Tibial nerve (tissue), 4 donors: ENCODE measurements around the gene TCF12. TPM values are rescaled to one million over a fixed set of nuclear protein-coding genes. Genes with fewer than 3 reads are reported as not detected.

Experiments used
- DNase-seq, 2 donors: peaks; one replicate each; pipeline ENCODE4 v3.0.0-alpha.2; 2019; ENCODE audit warnings: low spot score in 2 of 2
- H3K27ac ChIP-seq, 4 donors: fragments of 200-600 bp; sonication (generic) in 3 of 4; one replicate each; pipeline ENCODE4 v1.5.1; 2017 to 2019; ENCODE audit warnings: mild to moderate bottlenecking in 1 of 4
- H3K27me3 ChIP-seq, 2 donors: fragments of 200-600 bp; sonication (generic) in 1 of 2; one replicate each; pipeline versions ENCODE4 v1.5.1 to v1.6.0; 2017 to 2019
- H3K36me3 ChIP-seq, 3 donors: fragments of 200-600 bp; sonication (generic); one replicate each; pipeline ENCODE4 v1.5.1; 2018 to 2019
- H3K4me1 ChIP-seq, 4 donors: fragments of 200-600 bp; sonication (generic) in 3 of 4; one replicate each; pipeline ENCODE4 v1.5.1; 2017 to 2019
- H3K4me3 ChIP-seq, 4 donors: fragments of 200-600 bp; sonication (generic) in 3 of 4; one replicate each; pipeline ENCODE4 v1.5.1; 2017 to 2019; ENCODE audit warnings: mild to moderate bottlenecking in 1 of 4, moderate library complexity in 1 of 4
- H3K9me3 ChIP-seq, 4 donors: fragments of 200-600 bp; sonication (generic) in 3 of 4; one replicate each; pipeline ENCODE4 v1.5.1; 2017 to 2019
- EP300 ChIP-seq, 2 donors: sonication (generic); formaldehyde crosslinking; IDR thresholded peaks; one replicate each; pipeline ENCODE4 v1.6.1; 2017; ENCODE audit warnings: antibody characterized with exemption in 2 of 2, mild to moderate bottlenecking in 1 of 2
- POLR2A ChIP-seq, 2 donors: fragments of 450-650 bp; IDR thresholded peaks; one replicate each; pipeline ENCODE4 v1.6.1; 2017; ENCODE audit warnings: antibody characterized with exemption in 2 of 2, mild to moderate bottlenecking in 2 of 2, moderate library complexity in 2 of 2
- WGBS, 2 donors: methylation state at CpG; one replicate each; pipeline ENCODE4 v1.1.5; 2018; 5-methylcytosine and 5-hydroxymethylcytosine counted together
- total RNA-seq, 4 donors: library from RNA; depleted of rRNA; stranded (reverse); fragments of >200 nt; gene quantifications; one replicate each; pipeline ENCODE4 v1.1.0, GENCODE V29; 2016
- TF ChIP-seq, protein P1 (sequence below), 5 experiments: fragments of 200-600 bp in 3 of 5; fragments of 450-650 bp in 2 of 5; sonication (generic) in 3 of 5; IDR thresholded peaks; one replicate each; pipeline ENCODE4 v1.5.1; 2016 to 2019; ENCODE audit warnings: antibody characterized with exemption in 5 of 5, mild to moderate bottlenecking in 3 of 5, moderate library complexity in 2 of 5

The TCF12 gene
- total RNA-seq, 4 donors from 2014 or later, result 117 to 181 (median 174) TPM

DNA sequence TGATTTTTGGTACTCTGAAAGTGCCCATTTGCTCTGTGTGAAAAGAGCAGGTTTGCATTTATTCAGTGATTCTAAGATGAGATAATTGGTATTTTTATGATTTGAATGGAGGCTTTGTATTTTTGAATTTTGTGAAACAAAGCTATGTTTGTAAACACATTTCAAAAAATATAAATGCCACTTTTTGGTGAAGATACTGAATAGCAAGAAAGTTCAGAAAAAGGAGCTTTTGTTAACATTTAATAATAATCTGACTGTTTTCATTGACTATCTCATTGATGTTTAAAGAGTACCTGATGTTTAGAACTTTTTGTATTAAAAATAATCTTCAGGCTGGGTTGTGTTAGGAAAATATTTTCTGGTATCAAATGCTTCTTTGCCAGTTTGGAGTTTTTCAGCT, 23.7 kb downstream of the TCF12 start:
- peaks cover 0 to 15% (median 0%) of the 10 kb centered on the region in 3 donors for H3K36me3 ChIP-seq
- H3K27me3 ChIP-seq, result no peaks in the 10 kb centered on the region
- TF ChIP-seq EP300 (IDR thresholded peaks at IDR 0.05) (no peak), POLR2A (IDR thresholded peaks at IDR 0.05) (no peak)
- TF ChIP-seq, protein P1, sequence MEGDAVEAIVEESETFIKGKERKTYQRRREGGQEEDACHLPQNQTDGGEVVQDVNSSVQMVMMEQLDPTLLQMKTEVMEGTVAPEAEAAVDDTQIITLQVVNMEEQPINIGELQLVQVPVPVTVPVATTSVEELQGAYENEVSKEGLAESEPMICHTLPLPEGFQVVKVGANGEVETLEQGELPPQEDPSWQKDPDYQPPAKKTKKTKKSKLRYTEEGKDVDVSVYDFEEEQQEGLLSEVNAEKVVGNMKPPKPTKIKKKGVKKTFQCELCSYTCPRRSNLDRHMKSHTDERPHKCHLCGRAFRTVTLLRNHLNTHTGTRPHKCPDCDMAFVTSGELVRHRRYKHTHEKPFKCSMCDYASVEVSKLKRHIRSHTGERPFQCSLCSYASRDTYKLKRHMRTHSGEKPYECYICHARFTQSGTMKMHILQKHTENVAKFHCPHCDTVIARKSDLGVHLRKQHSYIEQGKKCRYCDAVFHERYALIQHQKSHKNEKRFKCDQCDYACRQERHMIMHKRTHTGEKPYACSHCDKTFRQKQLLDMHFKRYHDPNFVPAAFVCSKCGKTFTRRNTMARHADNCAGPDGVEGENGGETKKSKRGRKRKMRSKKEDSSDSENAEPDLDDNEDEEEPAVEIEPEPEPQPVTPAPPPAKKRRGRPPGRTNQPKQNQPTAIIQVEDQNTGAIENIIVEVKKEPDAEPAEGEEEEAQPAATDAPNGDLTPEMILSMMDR (IDR thresholded peaks at IDR 0.05), result no peak
- no peak overlapping the region for H3K27ac ChIP-seq
- H3K4me1 ChIP-seq, result peaks cover 0 to 34% (median 6%) of the 10 kb centered on the region in 4 donors
- H3K9me3 ChIP-seq, result peaks cover 0 to 13% (median 4%) of the 10 kb centered on the region in 4 donors
- no peak for DNase-seq
- no peak overlapping the region for H3K4me3 ChIP-seq

DNA sequence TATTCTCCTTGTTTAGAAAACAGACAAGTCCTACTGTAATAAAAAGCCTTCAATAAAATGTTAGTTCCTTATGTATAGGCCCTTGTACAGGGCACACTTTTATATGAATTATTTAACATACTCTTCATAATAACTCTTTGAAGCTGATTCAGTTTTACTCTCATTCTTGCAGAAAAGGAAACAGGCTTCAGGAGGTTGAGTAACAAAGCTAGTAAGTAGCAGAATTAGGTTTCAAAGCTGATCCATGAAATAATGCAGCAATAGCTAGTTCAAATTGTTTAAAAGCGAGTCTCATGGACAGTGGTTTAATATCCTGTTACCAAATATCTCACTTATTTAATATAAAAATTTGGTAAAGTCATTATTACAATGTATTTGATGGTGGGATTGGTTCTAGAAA, 25.0 kb downstream of the TCF12 start:
- Histone ChIP-seq H3K4me1 (peaks cover 0 to 37% (median 6%) of the 10 kb centered on the region in 4 donors), H3K9me3 (peaks cover 0 to 13% (median 4%) of the 10 kb centered on the region in 4 donors), H3K27ac (no peak overlapping the region), H3K4me3 (no peak overlapping the region), H3K36me3 (peaks cover 0 to 15% (median 0%) of the 10 kb centered on the region in 3 donors), H3K27me3 (no peaks in the 10 kb centered on the region)
- DNase-seq, result no peak
- TF ChIP-seq EP300 (IDR thresholded peaks at IDR 0.05) (no peak), POLR2A (IDR thresholded peaks at IDR 0.05) (no peak)
- TF ChIP-seq, protein P1 (IDR thresholded peaks at IDR 0.05), result no peak
- 95 to 96% methylated on average over 1 of the region's 1 CpG for WGBS, 2 donors

GRCh38 chr15:56944485-56944884, 26.0 kb downstream of the TCF12 start:
- H3K4me1 ChIP-seq, result peaks cover 0 to 42% (median 9%) of the 10 kb centered on the region in 4 donors
- 91 to 96% methylated on average over 1 of the region's 1 CpG for WGBS, 2 donors

GRCh38 chr15:56946150-56946549, 27.7 kb downstream of the TCF12 start:
- Histone ChIP-seq H3K36me3 (peaks cover 0 to 17% (median 0%) of the 10 kb centered on the region in 3 donors), H3K27me3 (no peaks in the 10 kb centered on the region), H3K4me1 (peaks cover 0 to 49% (median 11%) of the 10 kb centered on the region in 4 donors), H3K4me3 (no peak overlapping the region), H3K27ac (no peak overlapping the region), H3K9me3 (peaks cover 0 to 13% (median 4%) of the 10 kb centered on the region in 4 donors)
- WGBS, 2 donors, result 95 to 98% methylated on average over 3 of the region's 3 CpGs
- no peak for TF ChIP-seq POLR2A (IDR thresholded peaks at IDR 0.05)
- TF ChIP-seq, protein P1 (IDR thresholded peaks at IDR 0.05), result no peak
- TF ChIP-seq EP300 (IDR thresholded peaks at IDR 0.05), result no peak
- DNase-seq, result no peak

More at GRCh38 chr15:56944485-56944884, 26.0 kb downstream of the TCF12 start:
- peaks cover 0 to 13% (median 4%) of the 10 kb centered on the region in 4 donors for H3K9me3 ChIP-seq
- no peak overlapping the region for H3K4me3 ChIP-seq
- TF ChIP-seq POLR2A (IDR thresholded peaks at IDR 0.05) (no peak), EP300 (IDR thresholded peaks at IDR 0.05) (no peak)
- TF ChIP-seq, protein P1 (IDR thresholded peaks at IDR 0.05), result no peak
- DNase-seq, result no peak
- peaks cover 0 to 15% (median 0%) of the 10 kb centered on the region in 3 donors for H3K36me3 ChIP-seq
- no peaks in the 10 kb centered on the region for H3K27me3 ChIP-seq
- H3K27ac ChIP-seq, result no peak overlapping the region

- no peaks in the 10 kb centered on the region for H3K27me3 ChIP-seq
- peaks cover 0 to 13% (median 4%) of the 10 kb centered on the region in 4 donors for H3K9me3 ChIP-seq
- no peak overlapping the region for H3K4me3 ChIP-seq
- no peak overlapping the region for H3K27ac ChIP-seq
- peaks cover 0 to 29% (median 5%) of the 10 kb centered on the region in 4 donors for H3K4me1 ChIP-seq
- peaks cover 0 to 17% (median 0%) of the 10 kb centered on the region in 3 donors for H3K36me3 ChIP-seq
- no peak for DNase-seq
- TF ChIP-seq EP300 (IDR thresholded peaks at IDR 0.05) (no peak), POLR2A (IDR thresholded peaks at IDR 0.05) (no peak)
- TF ChIP-seq, protein P1 (IDR thresholded peaks at IDR 0.05), result no peak
- WGBS, 2 donors, result 84 to 87% methylated on average over 6 of the region's 6 CpGs
Measured at GRCh38 chr15:56948000-56948763, 29.7 kb downstream of the TCF12 start.
